Measurements from ENCODE around the gene CNOT11.
"Not testable (repeated sequence)": the region's sequence is repeated elsewhere in the genome, so short reads cannot be mapped to it uniquely, and the experiment has no call there.

CNOT11 gene

DNA sequence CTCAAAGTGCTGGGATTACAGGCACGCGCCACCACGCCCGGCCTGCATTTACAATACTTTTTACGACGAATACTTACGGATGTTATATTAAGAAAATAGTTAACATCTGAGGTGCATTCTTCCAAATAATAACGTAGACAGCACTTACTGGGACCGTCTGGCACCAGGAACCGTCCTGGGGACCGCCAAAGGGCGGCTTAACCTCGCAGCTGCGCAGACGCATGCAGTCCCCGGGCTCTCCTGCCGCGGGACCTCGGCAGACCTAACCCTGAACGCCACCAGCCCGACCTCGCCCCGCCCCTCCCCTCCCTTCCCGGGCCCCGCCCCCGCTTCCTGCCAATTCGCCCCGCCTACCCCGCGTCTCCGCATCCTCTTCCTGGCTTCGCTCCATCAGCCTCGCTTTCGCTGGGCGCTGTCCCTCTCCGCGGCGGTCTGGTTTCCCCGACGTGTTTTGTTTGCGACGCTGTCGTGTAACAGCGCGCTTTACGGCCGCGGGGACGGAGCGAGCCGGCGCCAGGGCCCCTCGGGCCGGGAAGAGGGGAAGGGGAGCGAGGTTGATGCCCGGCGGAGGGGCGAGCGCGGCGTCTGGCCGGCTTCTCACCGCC lies at the start of gene CNOT11:
TSS of gene CNOT11 (plus strand) at position 479 of the 605 bp plus-strand sequence. CDS start at position 558, 79 bp downstream.
- DNase-seq (ENCODE audit: low read depth in 2 of 2) = peak; percentile 97 to 98

DNA sequence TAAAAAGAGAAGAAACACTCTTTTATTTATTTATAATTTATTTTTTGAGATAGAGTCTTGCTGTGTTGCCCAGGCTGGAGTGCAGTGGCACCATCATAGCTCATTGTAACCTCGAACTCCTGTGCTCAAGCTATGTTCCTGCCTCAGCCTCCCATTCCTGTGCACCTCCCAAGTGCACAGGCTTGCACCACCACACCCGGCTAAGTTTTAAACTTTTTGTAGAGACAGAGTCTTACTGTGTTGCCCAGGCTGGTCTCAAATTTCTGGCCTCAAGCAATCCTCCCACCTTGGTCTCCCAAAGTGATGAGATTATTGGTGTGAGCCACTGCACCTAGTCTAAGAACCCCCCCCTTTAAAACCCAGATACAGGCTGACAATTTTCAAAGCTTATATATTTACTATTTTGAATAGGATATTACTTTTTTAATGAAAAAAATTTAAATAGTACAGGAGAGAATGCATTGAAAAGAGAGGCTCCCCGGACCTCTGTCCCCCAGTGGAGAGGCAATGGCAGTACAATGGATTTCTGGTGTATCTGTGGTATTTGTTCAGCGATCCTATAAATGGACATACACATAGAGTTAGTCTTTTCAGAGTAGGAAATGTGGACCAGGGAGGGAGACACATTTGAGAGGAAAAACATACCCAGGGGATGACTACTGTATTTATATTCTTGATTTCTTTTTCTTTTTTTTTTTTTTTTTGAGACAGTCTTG lies 48.1 kb upstream of the CNOT11 start:
- DNase-seq (ENCODE audit: low read depth in 2 of 2) = no peak

GRCh38 chr2:101205521-101206479 lies 46.9 kb upstream of the CNOT11 start:
- no peak for DNase-seq (ENCODE audit: low read depth in 2 of 2)

GRCh38 chr2:101208830-101209229 lies 43.9 kb upstream of the CNOT11 start:
- no peak for DNase-seq (ENCODE audit: low read depth in 2 of 2)

DNA sequence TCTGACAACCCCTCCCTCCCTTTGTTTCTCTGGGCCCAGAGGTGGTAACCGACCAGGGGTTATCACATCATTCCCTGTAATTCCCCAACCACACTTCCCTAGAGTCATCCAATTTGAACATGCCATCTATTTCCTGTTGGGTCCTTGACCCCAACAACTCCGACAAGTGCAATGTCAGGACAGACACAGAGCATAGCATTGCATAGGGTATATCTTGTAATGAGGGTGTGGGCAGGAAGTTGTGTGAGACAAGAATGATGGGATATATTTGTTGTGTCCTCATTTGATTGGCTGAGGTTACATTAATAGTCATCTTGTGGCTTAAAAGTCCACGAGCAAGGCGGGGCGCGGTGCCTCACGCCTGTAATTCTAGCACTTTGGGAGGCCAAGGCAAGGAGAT lies 33.4 kb upstream of the CNOT11 start:
- DNase-seq (ENCODE audit: low read depth in 2 of 2) = no peak

DNA sequence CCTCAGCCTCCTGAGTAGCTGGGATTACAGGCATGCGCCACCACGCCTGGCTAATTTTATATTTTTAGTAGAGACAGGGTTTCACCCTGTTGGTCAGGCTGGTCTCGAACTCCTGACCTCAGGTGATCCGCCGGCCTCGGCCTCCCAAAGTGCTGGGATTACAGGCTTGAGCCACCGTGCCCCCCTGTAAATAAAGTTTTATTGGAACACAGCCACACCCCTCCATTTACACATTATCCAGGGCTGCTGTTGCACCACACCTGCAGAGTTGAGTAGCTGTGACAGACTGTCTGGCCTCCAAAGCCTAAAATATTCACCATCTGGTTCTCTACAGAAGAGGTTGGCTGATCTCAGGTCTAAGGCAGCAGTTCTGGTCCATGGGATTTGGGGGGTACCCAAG lies 32.6 kb upstream of the CNOT11 start:
- DNase-seq (ENCODE audit: low read depth in 2 of 2) = not testable (repeated sequence)

GRCh38 chr2:101223814-101224231 lies 28.9 kb upstream of the CNOT11 start:
- DNase-seq (ENCODE audit: low read depth in 2 of 2) = no peak

DNA sequence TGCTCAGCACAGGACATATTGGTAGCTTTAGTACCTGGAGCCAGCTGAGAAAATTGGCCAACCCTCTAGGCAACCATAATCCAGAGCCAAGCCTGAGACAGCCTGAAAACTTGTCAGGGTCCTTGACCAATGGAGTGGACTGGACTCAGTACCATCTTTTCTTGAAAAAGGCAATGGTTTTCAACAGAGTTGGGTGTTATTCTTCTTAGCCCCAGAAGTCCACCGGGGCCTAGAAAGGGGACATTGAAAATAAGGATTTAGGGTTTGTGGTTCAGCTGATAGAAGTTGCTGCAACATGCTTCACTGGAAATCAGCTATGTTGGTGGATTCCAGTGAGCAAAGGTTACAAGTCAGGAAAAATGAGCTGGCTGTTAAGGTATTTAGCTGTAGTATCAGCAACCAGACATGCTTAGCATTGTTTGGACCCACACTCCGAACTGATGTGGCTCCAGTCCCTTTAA lies 22.1 kb upstream of the CNOT11 start:
- DNase-seq (ENCODE audit: low read depth in 2 of 2) = no peak

- DNase-seq (ENCODE audit: low read depth in 2 of 2) = no peak
Measured at GRCh38 chr2:101231240-101231639, 21.4 kb upstream of the CNOT11 start.

DNA sequence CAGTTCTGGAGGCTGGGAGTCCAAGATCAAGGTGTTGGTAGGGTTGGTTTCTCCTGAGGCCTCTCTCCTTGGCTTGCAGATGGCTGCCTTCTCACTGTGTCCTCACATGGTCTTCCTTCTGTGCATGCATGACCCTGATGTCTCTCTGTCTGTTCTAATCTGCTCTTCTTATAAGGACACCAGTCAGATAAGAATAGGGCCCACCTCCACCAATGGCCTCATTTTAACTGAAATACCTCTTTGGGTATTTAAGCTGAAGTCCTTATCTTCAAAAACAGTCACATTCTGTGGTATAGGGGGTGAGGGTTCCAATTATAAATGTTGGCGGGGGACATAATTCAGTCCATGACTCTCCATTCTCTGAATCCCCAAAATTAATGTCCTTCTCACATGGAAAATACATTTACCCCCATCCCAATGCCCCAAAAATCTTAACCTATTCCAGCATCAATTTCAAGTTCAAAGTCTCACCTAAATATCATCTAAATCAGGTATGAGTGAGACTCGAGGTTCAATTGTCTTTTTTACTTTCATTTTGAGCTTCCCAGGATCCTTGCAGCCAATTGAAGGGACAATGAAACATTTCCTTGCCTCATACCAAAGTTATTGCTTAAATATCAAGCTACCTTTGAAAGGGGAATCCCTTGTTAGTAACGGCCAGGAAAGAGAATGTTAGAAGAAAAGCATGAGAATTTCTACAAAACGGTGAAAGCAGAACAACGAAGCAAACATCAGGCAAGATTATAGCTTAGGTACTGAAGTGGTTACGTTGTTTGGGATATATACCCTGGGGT lies 20.6 kb upstream of the CNOT11 start:
- no peak for DNase-seq (ENCODE audit: low read depth in 2 of 2)

GRCh38 chr2:101232770-101233169 lies 19.9 kb upstream of the CNOT11 start:
- DNase-seq (ENCODE audit: low read depth in 2 of 2) = no peak

DNA sequence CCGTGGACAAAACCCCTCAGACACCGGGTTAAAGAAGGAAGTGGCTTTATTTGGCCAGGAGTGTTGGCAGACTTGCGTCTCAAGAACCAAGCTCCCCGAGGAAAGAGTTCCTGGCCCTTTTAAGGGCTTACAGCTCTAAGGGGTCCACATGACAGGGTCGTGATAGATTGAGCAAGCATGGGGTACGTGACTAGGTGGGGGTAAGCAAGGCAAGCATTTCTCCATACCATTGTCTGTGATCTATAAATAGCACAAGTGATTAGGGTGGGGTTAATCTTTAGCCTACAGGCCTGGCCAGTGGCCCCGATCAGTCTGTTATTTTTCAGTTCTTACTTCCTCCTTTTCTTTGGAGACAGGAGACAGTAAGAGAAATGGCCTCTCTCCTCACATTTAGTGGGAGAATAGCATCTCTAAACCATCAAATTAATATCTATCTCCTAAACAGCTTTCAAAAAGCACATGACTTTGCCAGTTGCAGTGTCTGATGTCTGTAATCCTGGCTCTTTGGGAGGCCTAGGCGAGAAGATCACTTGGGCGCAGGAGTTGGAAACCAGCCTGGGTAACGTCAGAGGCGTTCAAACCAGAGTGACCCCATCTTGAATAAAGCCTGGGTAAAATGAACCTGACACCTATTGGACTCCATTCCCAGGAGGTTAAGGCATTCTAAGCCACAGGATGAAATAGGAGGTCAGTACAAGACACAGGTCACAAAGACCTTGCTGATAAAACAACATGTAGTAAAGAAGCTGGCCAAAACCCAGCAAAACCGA lies 18.3 kb upstream of the CNOT11 start:
- DNase-seq (ENCODE audit: low read depth in 2 of 2) = no peak

GRCh38 chr2:101235956-101236355 lies 16.7 kb upstream of the CNOT11 start:
- not testable (repeated sequence) for DNase-seq (ENCODE audit: low read depth in 2 of 2)

DNA sequence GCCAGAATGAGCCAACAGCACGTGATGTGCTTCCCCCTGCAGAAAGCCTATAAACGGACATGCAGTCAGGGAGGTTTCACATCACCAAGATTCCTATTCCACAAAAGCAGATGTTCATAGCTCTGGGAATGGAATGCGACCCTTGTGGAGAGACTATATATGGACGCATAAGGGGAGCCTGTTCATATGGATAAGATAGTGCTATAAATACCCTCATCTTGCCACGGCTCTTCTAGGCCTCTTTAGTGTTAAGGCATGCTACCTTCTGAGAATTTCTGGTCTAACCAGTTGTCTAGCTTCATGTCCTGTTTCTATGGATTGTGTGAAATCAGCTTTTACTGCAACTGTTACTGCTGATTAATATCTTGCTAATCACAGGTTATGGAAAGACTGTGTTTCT lies 14.7 kb upstream of the CNOT11 start:
- not testable (repeated sequence) for DNase-seq (ENCODE audit: low read depth in 2 of 2)

DNA sequence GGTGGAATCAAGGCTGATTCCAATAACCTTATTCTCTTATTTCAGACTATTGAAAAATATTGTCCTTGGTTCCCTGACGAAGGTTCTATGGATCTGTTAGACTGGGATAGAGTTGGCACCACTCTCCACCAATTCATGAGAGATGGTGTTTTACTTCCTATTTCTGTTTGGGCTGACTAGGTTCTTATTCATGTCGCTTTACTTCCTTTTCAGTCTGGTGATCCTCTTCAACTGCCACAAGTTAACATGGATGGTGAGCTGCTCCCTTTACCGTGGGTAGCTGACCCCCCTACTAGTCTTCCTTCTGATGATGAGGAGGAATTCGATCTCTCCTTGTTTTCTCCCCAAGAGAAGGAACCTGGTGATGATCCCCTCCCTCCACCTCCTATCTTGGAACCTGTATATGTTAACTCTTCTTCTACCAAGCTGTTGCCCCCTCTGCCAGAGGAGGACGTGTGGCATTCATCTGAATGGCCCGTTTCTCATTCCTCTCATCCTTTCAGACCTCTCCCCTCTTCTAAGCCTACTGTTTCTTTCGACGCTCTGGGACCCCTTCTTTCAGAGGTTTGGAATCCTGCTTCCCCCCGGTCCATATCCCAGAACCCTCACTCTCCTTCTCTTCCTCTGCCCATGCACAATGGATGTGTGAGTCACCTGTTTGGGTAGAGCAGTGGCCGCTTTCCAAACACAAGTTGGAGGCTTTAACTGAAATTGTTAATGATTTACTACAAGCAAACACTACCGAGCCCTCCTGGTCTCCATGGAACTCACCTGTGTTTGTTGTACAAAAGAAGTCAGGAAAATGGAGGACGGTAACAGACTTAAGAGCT lies 13.5 kb upstream of the CNOT11 start:
- no peak for DNase-seq (ENCODE audit: low read depth in 2 of 2)

GRCh38 chr2:101239760-101240118 lies 12.9 kb upstream of the CNOT11 start:
- not testable (repeated sequence) for DNase-seq (ENCODE audit: low read depth in 2 of 2)

DNA sequence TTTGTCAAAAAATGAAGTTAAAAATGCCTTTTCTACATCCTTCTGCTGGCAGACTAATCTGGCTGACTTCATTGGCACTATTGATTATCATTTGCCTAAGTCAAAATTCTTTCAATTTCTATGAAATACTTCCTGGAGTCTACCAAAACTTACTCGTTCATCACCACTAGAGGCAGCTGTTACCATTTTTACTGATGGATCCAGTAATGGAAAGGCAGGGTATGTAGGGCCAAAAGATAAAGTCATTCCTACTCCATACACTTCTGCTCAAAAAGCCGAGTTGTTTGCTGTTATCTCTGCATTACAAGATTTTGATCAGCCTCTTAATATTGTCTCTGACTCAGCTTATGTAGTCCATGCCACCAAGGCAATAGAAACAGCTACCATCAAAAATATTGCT lies 12.0 kb upstream of the CNOT11 start:
- not testable (repeated sequence) for DNase-seq (ENCODE audit: low read depth in 2 of 2)

GRCh38 chr2:101241158-101241557 lies 11.5 kb upstream of the CNOT11 start:
- no peak for DNase-seq (ENCODE audit: low read depth in 2 of 2)

GRCh38 chr2:101244373-101244772 lies 8.3 kb upstream of the CNOT11 start:
- DNase-seq (ENCODE audit: low read depth in 2 of 2) = not testable (repeated sequence)

DNA sequence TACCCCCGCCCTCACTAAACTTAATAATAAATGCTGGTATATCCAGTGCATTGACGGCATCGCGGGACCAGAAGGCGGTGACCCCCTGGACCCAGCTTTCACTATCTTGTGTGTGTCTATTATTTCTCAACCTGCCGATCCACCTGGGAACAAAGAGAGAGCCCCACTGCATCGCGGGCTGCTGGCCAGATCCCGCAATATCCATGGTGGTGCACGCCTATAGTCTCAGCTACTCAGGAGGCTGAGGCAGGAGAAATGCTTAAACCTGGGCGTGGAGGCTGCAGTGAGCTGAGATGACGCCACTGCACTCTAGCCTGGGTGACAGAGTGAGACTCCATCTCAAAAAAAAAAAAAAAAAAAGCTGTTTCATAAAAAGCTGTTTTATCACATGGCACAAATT lies 7.8 kb upstream of the CNOT11 start:
- DNase-seq (ENCODE audit: low read depth in 2 of 2) = not testable (repeated sequence)
